Stimulated activated naive B cell treated with anti-CD40 and anti-IgM and Interleukin-4, amounts not matched to agents 10 μg/mL and 1 μg/mL and 100 μg/mL, for 72 hours (primary cell): Measurements from ENCODE around the gene OSBPL5.
"Not testable (repeated sequence)": the region's sequence is repeated elsewhere in the genome, so short reads cannot be mapped to it uniquely, and the experiment has no call there.

Experiments used
- ATAC-seq, 2 donors: fragments of 150-1000 bp; cut with Tn5 transposase; replicated peaks; 2 replicates each; pipeline ENCODE4 v1.10.0; 2021; ENCODE audit warnings: moderate library complexity in 1 of 2
- DNase-seq: peaks from one replicate; pipeline ENCODE4 v3.0.0; 2021
- H3K27ac Mint-ChIP-seq: one replicate; pipeline ENCODE4 v1.8.0; 2022; ENCODE audit warnings: mild to moderate bottlenecking, mixed read lengths
- H3K27me3 Mint-ChIP-seq, 2 donors: one replicate each; pipeline ENCODE4 v1.8.0; 2022; ENCODE audit warnings: mixed read lengths in 2 of 2
- H3K36me3 Mint-ChIP-seq, 2 donors: one replicate each; pipeline ENCODE4 v1.8.0; 2022; ENCODE audit warnings: mixed read lengths in 2 of 2, mild to moderate bottlenecking in 1 of 2
- H3K4me1 Mint-ChIP-seq, 2 donors: one replicate each; pipeline ENCODE4 v1.8.0; 2022; ENCODE audit warnings: mixed read lengths in 2 of 2, mild to moderate bottlenecking in 1 of 2
- H3K4me3 Mint-ChIP-seq, 2 donors: one replicate each; pipeline ENCODE4 v1.8.0; 2022; ENCODE audit warnings: mild to moderate bottlenecking in 2 of 2, mixed read lengths in 2 of 2, moderate library complexity in 1 of 2
- H3K9me3 Mint-ChIP-seq, 2 donors: one replicate each; pipeline ENCODE4 v1.8.0; 2022; ENCODE audit warnings: mixed read lengths in 2 of 2, mild to moderate bottlenecking in 1 of 2

OSBPL5 gene

GRCh38 chr11:3178349-3178748 lies 13.2 kb upstream of the OSBPL5 start:
- ATAC-seq (no peak), DNase-seq (no peak)
- H3K36me3 Mint-ChIP-seq = peaks cover 1 to 7% of the 10 kb centered on the region in 2 donors
- peaks cover 10 to 13% of the 10 kb centered on the region in 2 donors for H3K9me3 Mint-ChIP-seq
- H3K4me1 Mint-ChIP-seq = no peaks in the 10 kb centered on the region
- no peak overlapping the region for H3K4me3 Mint-ChIP-seq
- peaks cover 6 to 9% of the 10 kb centered on the region in 2 donors for H3K27me3 Mint-ChIP-seq
- no peak overlapping the region for H3K27ac Mint-ChIP-seq

DNA sequence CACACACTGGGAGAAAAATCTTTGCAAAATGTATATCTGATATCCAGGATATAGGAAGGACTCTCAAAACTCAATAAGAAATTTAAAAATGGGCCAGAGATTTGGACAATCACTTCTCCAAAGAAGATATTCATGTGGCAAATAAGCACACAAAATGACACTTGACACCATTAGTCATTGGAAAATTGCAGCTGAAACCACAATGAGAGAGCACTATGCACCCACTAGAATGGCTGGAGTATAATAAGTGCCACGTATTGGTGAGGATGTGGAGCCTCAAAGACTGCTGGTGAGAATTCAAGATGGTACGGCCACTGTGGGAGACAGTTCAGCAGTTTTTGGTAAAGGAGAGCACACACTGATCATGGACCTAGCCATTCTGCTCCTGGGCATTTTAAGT lies 12.8 kb upstream of the OSBPL5 start:
- DNase-seq = no peak
- Mint-ChIP-seq H3K4me3 (no peak overlapping the region), H3K27ac (no peak overlapping the region), H3K27me3 (peaks cover 6 to 9% of the 10 kb centered on the region in 2 donors), H3K36me3 (peaks cover 0 to 7% of the 10 kb centered on the region in 2 donors), H3K9me3 (peaks cover 10 to 13% of the 10 kb centered on the region in 2 donors), H3K4me1 (no peaks in the 10 kb centered on the region)
- ATAC-seq = no peak

- Mint-ChIP-seq H3K27ac (no peak overlapping the region), H3K9me3 (peaks cover 8 to 13% of the 10 kb centered on the region in 2 donors), H3K27me3 (peaks cover 6 to 9% of the 10 kb centered on the region in 2 donors), H3K4me1 (no peaks in the 10 kb centered on the region), H3K36me3 (peaks cover 0 to 7% of the 10 kb centered on the region in 2 donors), H3K4me3 (no peak overlapping the region)
- ATAC-seq (no peak), DNase-seq (no peak)
These were observed 11.4 kb upstream of the OSBPL5 start for GRCh38 chr11:3176487-3176886.

DNA sequence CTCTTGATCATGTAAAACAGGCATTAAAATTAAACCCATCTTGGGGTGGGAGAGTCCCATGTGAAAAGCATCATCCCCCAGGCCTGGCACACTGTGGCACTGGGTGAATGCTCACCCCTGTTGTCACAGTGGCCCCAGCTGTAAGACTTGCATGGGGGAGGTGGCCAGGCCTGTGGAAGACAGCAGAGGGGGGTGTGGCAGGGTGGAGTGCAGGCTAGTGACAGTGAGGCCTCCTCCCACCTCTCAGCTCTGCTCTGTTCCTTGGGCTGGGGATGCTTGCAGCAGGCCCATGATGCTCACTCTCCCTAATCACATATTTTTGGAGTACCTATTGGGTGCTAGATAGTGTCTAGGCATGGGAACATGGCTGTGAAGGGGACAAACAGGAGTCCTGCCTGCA lies 10.1 kb upstream of the OSBPL5 start:
- Mint-ChIP-seq H3K4me3 (no peak overlapping the region), H3K4me1 (no peaks in the 10 kb centered on the region), H3K36me3 (peaks cover 0 to 7% of the 10 kb centered on the region in 2 donors), H3K27ac (no peak overlapping the region), H3K27me3 (peaks cover 7 to 9% of the 10 kb centered on the region in 2 donors), H3K9me3 (peaks cover 8 to 13% of the 10 kb centered on the region in 2 donors)
- no peak for DNase-seq
- ATAC-seq = no peak

DNA sequence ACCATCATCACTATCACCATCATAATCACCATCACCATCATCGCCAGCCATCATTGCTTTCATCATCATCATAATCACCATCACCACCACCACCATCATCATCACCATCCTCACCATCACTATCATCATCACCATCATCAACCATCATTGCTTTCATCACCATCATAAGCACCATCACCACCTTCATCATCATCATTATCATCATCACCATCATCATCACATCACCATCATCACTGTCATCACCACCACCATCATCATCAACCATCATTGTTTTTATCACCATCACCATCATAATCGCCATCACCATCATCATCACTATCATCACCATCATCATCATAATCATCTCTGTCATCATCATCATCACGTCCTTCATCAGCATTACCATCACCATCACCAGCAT lies 9.3 kb upstream of the OSBPL5 start:
- peaks cover 14 to 15% of the 10 kb centered on the region in 2 donors for H3K27me3 Mint-ChIP-seq
- peaks cover 3 to 7% of the 10 kb centered on the region in 2 donors for H3K4me1 Mint-ChIP-seq
- H3K9me3 Mint-ChIP-seq = peaks cover 8 to 9% of the 10 kb centered on the region in 2 donors
- no peak overlapping the region for H3K4me3 Mint-ChIP-seq
- no peak overlapping the region for H3K27ac Mint-ChIP-seq
- H3K36me3 Mint-ChIP-seq = peaks cover 0 to 7% of the 10 kb centered on the region in 2 donors
- ATAC-seq (no peak), DNase-seq (no peak)

DNA sequence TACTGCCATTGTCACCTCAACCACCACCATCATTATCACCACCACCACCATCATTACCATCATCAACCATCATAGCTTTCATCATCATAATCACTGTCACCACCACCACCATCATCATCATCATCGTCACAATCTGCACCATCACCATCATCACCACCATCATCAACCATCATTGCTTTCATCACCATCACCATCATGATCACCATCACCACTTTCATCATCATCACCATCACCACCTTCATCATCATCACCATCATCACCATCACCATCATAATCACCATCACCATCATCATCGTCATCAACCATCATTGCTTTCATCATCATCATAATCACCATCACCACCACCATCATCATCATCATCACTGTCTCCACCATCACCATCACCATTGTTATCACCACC lies 8.7 kb upstream of the OSBPL5 start:
- DNase-seq (no peak), ATAC-seq (no peak)
- Mint-ChIP-seq H3K4me1 (peaks cover 9 to 13% of the 10 kb centered on the region in 2 donors), H3K36me3 (peaks cover 0 to 7% of the 10 kb centered on the region in 2 donors), H3K9me3 (peaks cover 8 to 9% of the 10 kb centered on the region in 2 donors), H3K27ac (no peak overlapping the region), H3K4me3 (no peak overlapping the region), H3K27me3 (peaks cover 15 to 20% of the 10 kb centered on the region in 2 donors)

GRCh38 chr11:3171931-3172560 lies 6.9 kb upstream of the OSBPL5 start:
- no peak for ATAC-seq
- H3K9me3 Mint-ChIP-seq = peaks cover 8 to 9% of the 10 kb centered on the region in 2 donors
- no peak overlapping the region for H3K4me3 Mint-ChIP-seq
- no peak for DNase-seq
- peaks cover 9 to 13% of the 10 kb centered on the region in 2 donors for H3K4me1 Mint-ChIP-seq
- H3K27me3 Mint-ChIP-seq = peaks cover 27 to 37% of the 10 kb centered on the region in 2 donors
- no peak overlapping the region for H3K27ac Mint-ChIP-seq
- H3K36me3 Mint-ChIP-seq = peaks cover 0 to 7% of the 10 kb centered on the region in 2 donors

DNA sequence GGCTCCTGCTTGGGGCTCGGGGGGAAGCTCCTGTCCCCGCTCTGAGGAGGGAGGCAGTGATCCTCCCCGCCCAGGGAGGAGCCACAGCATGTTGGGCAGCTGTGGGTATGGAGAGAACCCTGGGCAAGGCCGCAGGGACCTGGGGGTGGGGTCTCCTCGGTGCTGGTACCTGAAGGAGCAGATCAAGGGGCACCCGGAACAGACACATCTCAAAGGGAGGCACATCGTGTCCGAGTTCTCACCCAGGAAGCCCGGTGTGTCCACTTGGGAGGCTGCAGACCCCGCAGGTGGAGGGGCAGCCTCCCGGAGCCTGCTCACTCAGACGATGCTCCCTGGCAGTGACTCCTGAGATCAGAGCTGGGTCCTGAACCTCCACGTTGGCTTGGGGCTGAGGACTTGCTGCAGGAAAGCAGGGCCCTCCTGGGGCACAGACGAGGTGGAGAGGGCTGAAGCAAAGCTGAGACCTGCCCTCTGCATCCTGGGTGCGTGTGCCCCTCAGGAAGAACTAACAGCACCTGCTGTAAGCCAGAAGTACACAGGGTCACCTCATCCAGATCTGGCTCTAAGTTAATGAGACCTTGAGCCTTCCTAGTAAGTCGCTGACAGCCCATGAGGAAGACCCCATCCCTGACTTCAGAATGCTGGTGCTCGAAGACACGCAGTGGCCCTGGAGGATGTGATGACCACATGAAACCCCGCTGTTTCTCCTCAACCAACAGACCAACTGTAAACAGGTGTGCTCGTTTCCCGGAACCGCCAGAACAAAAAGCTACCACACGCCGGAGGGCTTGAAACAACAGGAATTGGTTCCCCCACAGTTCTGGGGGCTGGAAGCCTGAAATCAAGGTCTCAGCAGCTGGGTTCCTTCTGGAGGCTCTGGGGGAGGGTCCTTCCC lies 5.9 kb upstream of the OSBPL5 start:
- peaks cover 34 to 47% of the 10 kb centered on the region in 2 donors for H3K27me3 Mint-ChIP-seq
- H3K4me1 Mint-ChIP-seq = peaks cover 9 to 13% of the 10 kb centered on the region in 2 donors
- H3K9me3 Mint-ChIP-seq = peaks cover 6 to 8% of the 10 kb centered on the region in 2 donors
- H3K27ac Mint-ChIP-seq = no peak overlapping the region
- no peak overlapping the region for H3K4me3 Mint-ChIP-seq
- H3K36me3 Mint-ChIP-seq = peaks cover 0 to 7% of the 10 kb centered on the region in 2 donors
- ATAC-seq (no peak), DNase-seq (no peak)

DNA sequence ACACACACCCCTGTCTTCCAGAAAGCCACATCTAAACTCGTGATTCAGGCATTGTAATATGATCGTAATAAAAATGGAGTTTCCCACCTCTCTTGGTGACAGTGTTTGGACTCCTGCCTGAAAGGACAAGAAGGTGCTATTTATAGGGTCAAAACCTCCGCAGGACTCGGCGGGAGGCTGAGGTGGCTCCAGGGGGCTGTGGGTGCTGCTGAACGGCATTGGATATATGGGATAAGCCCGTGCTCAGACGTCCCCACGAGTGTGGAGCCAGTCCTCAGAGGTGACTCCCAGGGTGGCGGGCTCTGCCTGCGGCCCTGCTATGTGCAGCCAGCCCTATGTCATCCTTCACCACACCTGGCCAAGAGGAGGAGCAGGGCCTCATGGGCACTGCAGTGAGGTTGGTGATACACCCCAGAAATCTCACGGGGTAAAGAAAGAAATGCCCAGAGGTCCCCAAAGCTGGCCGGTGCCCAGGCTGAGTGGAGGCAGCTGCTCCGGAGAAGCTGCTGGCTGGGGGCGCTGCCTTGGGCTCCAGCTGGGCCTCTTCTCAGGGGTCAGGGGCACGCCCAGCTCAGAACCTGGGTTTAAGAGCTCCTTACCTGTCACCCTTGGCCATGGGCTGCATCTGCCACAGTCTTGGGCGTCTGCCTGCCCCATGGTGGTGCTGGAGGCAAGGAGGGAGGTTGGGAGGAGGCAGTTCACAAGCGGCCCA lies 5.1 kb upstream of the OSBPL5 start:
- Mint-ChIP-seq H3K27ac (no peak overlapping the region), H3K36me3 (no peaks in the 10 kb centered on the region), H3K27me3 (peaks cover 32 to 49% of the 10 kb centered on the region in 2 donors), H3K4me1 (peaks cover 12 to 19% of the 10 kb centered on the region in 2 donors), H3K4me3 (no peak overlapping the region), H3K9me3 (no peaks in the 10 kb centered on the region)
- no peak for DNase-seq
- ATAC-seq = no peak

- no peaks in the 10 kb centered on the region for H3K9me3 Mint-ChIP-seq
- H3K27me3 Mint-ChIP-seq = peaks cover 32 to 49% of the 10 kb centered on the region in 2 donors
- ATAC-seq (peak; percentile 35 to 52), DNase-seq (no peak)
- H3K4me3 Mint-ChIP-seq = no peak overlapping the region
- H3K36me3 Mint-ChIP-seq = no peaks in the 10 kb centered on the region
- no peak overlapping the region for H3K27ac Mint-ChIP-seq
- peaks cover 12 to 19% of the 10 kb centered on the region in 2 donors for H3K4me1 Mint-ChIP-seq
These were observed 4.3 kb upstream of the OSBPL5 start for GRCh38 chr11:3169255-3170043.

DNA sequence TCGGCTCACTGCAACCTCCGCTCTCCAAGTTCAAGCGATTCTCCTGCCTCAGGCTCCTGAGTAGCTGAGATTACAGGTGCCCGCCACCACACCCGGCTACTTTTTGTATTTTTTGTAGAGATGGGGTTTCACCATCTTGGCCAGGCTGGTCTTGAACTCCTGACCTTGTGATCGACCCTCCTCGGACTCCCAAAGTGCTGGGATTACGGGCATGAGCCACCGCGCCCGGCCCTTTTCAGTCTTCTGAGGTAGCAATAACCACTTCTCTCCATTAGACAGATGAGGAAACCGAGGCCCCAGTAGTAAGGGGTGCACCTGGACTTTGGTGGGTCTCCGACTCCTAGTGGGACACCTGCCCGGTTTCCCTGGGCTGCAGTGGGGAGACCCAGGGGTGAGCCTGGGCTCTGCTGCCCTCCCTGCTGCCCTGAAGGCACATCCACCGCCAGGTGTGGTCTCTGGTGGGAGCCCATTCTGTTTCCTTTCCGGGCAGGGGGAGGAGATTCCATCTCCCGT lies 3.7 kb upstream of the OSBPL5 start:
- not testable (repeated sequence) for DNase-seq, H3K27ac Mint-ChIP-seq, H3K9me3 Mint-ChIP-seq, ATAC-seq, H3K4me3 Mint-ChIP-seq, H3K36me3 Mint-ChIP-seq
- Mint-ChIP-seq H3K27me3 (peaks cover 35 to 56% of the 10 kb centered on the region in 2 donors), H3K4me1 (peaks cover 12 to 19% of the 10 kb centered on the region in 2 donors)

GRCh38 chr11:3167143-3168119 lies 2.3 kb upstream of the OSBPL5 start:
- H3K4me3 Mint-ChIP-seq = no peak overlapping the region
- no peaks in the 10 kb centered on the region for H3K9me3 Mint-ChIP-seq
- ATAC-seq (no peak), DNase-seq (no peak)
- H3K27me3 Mint-ChIP-seq = peaks cover 46 to 67% of the 10 kb centered on the region in 2 donors
- H3K36me3 Mint-ChIP-seq = no peaks in the 10 kb centered on the region
- peaks cover 14 to 19% of the 10 kb centered on the region in 2 donors for H3K4me1 Mint-ChIP-seq
- H3K27ac Mint-ChIP-seq = no peak overlapping the region
